ENCODE data around the gene DIAPH2.

DNA sequence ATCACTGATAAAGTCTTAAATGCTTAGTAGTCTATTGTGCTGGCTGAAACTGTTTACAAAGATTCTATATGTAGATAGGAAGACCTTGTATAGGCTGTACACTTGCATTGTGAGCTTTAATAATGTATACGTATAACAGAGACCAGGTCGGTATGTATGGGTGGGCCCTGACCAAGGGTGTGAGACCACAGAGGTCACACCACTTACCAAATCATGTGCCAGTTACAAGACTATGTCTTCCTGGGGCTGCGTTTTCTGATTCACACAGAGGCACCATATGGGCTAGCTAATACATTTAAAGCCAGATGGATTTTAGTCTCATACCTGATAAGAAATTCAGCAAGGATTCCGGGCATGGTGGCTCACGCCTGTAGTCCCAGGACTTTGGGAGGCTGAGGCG is 8.8 kb downstream of the DIAPH2 start:
- no peak for TF ChIP-seq POLR2AphosphoS5 (IDR thresholded peaks at IDR 0.05; ENCODE audit: low read depth, low read length)
- TF ChIP-seq, protein P1, sequence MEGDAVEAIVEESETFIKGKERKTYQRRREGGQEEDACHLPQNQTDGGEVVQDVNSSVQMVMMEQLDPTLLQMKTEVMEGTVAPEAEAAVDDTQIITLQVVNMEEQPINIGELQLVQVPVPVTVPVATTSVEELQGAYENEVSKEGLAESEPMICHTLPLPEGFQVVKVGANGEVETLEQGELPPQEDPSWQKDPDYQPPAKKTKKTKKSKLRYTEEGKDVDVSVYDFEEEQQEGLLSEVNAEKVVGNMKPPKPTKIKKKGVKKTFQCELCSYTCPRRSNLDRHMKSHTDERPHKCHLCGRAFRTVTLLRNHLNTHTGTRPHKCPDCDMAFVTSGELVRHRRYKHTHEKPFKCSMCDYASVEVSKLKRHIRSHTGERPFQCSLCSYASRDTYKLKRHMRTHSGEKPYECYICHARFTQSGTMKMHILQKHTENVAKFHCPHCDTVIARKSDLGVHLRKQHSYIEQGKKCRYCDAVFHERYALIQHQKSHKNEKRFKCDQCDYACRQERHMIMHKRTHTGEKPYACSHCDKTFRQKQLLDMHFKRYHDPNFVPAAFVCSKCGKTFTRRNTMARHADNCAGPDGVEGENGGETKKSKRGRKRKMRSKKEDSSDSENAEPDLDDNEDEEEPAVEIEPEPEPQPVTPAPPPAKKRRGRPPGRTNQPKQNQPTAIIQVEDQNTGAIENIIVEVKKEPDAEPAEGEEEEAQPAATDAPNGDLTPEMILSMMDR (IDR thresholded peaks at IDR 0.05 in 2 of 3, conservative IDR thresholded peaks at IDR 0.05 in 1 of 3; ENCODE audit: borderline replicate concordance in 1 of 3, insufficient read depth in 1 of 3, low read depth in 2 of 3, low read length in 2 of 3): no peak
- TF ChIP-seq SRF (IDR thresholded peaks at IDR 0.05; ENCODE audit: low read depth): no peak
- TF ChIP-seq, protein P2, sequence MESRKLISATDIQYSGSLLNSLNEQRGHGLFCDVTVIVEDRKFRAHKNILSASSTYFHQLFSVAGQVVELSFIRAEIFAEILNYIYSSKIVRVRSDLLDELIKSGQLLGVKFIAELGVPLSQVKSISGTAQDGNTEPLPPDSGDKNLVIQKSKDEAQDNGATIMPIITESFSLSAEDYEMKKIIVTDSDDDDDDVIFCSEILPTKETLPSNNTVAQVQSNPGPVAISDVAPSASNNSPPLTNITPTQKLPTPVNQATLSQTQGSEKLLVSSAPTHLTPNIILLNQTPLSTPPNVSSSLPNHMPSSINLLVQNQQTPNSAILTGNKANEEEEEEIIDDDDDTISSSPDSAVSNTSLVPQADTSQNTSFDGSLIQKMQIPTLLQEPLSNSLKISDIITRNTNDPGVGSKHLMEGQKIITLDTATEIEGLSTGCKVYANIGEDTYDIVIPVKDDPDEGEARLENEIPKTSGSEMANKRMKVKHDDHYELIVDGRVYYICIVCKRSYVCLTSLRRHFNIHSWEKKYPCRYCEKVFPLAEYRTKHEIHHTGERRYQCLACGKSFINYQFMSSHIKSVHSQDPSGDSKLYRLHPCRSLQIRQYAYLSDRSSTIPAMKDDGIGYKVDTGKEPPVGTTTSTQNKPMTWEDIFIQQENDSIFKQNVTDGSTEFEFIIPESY (IDR thresholded peaks at IDR 0.05; ENCODE audit: extremely low read depth, insufficient replicate concordance, low read length): no peak
- TF ChIP-seq, protein P3, sequence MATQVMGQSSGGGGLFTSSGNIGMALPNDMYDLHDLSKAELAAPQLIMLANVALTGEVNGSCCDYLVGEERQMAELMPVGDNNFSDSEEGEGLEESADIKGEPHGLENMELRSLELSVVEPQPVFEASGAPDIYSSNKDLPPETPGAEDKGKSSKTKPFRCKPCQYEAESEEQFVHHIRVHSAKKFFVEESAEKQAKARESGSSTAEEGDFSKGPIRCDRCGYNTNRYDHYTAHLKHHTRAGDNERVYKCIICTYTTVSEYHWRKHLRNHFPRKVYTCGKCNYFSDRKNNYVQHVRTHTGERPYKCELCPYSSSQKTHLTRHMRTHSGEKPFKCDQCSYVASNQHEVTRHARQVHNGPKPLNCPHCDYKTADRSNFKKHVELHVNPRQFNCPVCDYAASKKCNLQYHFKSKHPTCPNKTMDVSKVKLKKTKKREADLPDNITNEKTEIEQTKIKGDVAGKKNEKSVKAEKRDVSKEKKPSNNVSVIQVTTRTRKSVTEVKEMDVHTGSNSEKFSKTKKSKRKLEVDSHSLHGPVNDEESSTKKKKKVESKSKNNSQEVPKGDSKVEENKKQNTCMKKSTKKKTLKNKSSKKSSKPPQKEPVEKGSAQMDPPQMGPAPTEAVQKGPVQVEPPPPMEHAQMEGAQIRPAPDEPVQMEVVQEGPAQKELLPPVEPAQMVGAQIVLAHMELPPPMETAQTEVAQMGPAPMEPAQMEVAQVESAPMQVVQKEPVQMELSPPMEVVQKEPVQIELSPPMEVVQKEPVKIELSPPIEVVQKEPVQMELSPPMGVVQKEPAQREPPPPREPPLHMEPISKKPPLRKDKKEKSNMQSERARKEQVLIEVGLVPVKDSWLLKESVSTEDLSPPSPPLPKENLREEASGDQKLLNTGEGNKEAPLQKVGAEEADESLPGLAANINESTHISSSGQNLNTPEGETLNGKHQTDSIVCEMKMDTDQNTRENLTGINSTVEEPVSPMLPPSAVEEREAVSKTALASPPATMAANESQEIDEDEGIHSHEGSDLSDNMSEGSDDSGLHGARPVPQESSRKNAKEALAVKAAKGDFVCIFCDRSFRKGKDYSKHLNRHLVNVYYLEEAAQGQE (IDR thresholded peaks at IDR 0.05; ENCODE audit: low read depth): no peak

All from HCT116 (cell line).